Trophoblast cell (in vitro differentiated cells and primary cell): ENCODE measurements around the gene CGAS. TPM values are rescaled to one million over a fixed set of nuclear protein-coding genes. Genes with fewer than 3 reads are reported as not detected.
A peak's percentile ranks its signal among the peaks of the same experiment; 100 is the strongest.

Source experiments
- DNase-seq, 2 donors: peaks; one replicate each; pipeline ENCODE4 v3.0.0-alpha.2; 2016
- H2AFZ ChIP-seq: 2 replicates; pipeline ENCODE4 v1.6.1; 2013; ENCODE audit warnings: low read length, moderate library complexity, mild to moderate bottlenecking; ENCODE audit not compliant: insufficient read depth, poor library complexity
- H2AK5ac ChIP-seq: 2 replicates; pipeline ENCODE4 v1.6.1; 2013; ENCODE audit warnings: mild to moderate bottlenecking, low read length
- H2BK120ac ChIP-seq: 2 replicates; pipeline ENCODE4 v1.6.1; 2013; ENCODE audit warnings: low read length, mild to moderate bottlenecking, moderate library complexity; ENCODE audit not compliant: insufficient read depth, poor library complexity
- H2BK12ac ChIP-seq: 2 replicates; pipeline ENCODE4 v1.6.1; 2013; ENCODE audit warnings: mild to moderate bottlenecking, low read length, moderate library complexity
- H2BK5ac ChIP-seq: 2 replicates; pipeline ENCODE4 v1.6.1; 2013; ENCODE audit warnings: low read length, low read depth, moderate library complexity, mild to moderate bottlenecking; ENCODE audit not compliant: poor library complexity
- H3K14ac ChIP-seq: 2 replicates; pipeline ENCODE4 v1.6.1; 2013; ENCODE audit warnings: mild to moderate bottlenecking, low read length
- H3K18ac ChIP-seq: 2 replicates; pipeline ENCODE4 v1.6.1; 2013; ENCODE audit warnings: mild to moderate bottlenecking, low read length
- H3K23ac ChIP-seq: 2 replicates; pipeline ENCODE4 v1.6.1; 2013; ENCODE audit warnings: low read length
- H3K27ac ChIP-seq: 2 replicates; pipeline ENCODE4 v1.5.1; 2013; ENCODE audit warnings: low read depth, mild to moderate bottlenecking, inconsistent platforms, low read length, moderate library complexity
- H3K27me3 ChIP-seq: 2 replicates; pipeline ENCODE4 v1.6.1; 2013; ENCODE audit warnings: inconsistent platforms, mild to moderate bottlenecking, low read length, moderate library complexity; ENCODE audit not compliant: insufficient read depth
- H3K36me3 ChIP-seq, 2 experiments: 1 replicate in 1 of 2; 2 replicates in 1 of 2; pipeline ENCODE4 v1.6.1; 2013; ENCODE audit warnings: low read length in 2 of 2, mild to moderate bottlenecking in 2 of 2, moderate library complexity in 1 of 2; ENCODE audit not compliant: insufficient read depth in 2 of 2, control insufficient read depth in 1 of 2
- H3K4ac ChIP-seq: 2 replicates; pipeline ENCODE4 v1.6.1; 2013; ENCODE audit warnings: low read depth, mild to moderate bottlenecking, low read length, moderate library complexity
- H3K4me1 ChIP-seq, 2 experiments: 1 replicate in 1 of 2; 2 replicates in 1 of 2; pipeline ENCODE4 v1.6.1; 2013; ENCODE audit warnings: low read length in 2 of 2, mild to moderate bottlenecking in 2 of 2, moderate library complexity in 1 of 2; ENCODE audit not compliant: insufficient read depth in 2 of 2, control insufficient read depth in 1 of 2
- H3K4me2 ChIP-seq: 2 replicates; pipeline ENCODE4 v1.6.1; 2013; ENCODE audit warnings: inconsistent platforms, mild to moderate bottlenecking, low read length, moderate library complexity
- H3K4me3 ChIP-seq: 2 replicates; pipeline ENCODE4 v1.5.1; 2013; ENCODE audit warnings: mild to moderate bottlenecking, low read depth, low read length, inconsistent platforms
- H3K79me1 ChIP-seq: one replicate; pipeline ENCODE4 v1.6.1; 2013; ENCODE audit warnings: low read length
- H3K79me2 ChIP-seq: 2 replicates; pipeline ENCODE4 v1.6.1; 2013; ENCODE audit warnings: low read length, mild to moderate bottlenecking; ENCODE audit not compliant: control insufficient read depth, insufficient read depth, poor library complexity
- H3K9ac ChIP-seq: 2 replicates; pipeline ENCODE4 v1.6.1; 2013; ENCODE audit warnings: mild to moderate bottlenecking, low read length
- H3K9me3 ChIP-seq: 2 replicates; pipeline ENCODE4 v1.6.1; 2013; ENCODE audit warnings: low read depth, mild to moderate bottlenecking, control low read depth, inconsistent platforms, low read length; ENCODE audit not compliant: insufficient read depth
- H4K12ac ChIP-seq: 2 replicates; pipeline ENCODE4 v1.6.1; 2013; ENCODE audit warnings: low read depth, mild to moderate bottlenecking, low read length, moderate library complexity
- H4K8ac ChIP-seq: 2 replicates; pipeline ENCODE4 v1.6.1; 2013; ENCODE audit warnings: low read depth, mild to moderate bottlenecking, low read length, moderate library complexity
- H4K91ac ChIP-seq: one replicate; pipeline ENCODE4 v1.6.1; 2013; ENCODE audit warnings: low read depth, mild to moderate bottlenecking, low read length, moderate library complexity
- WGBS: extraction: QIAGEN DNeasy Blood & Tissue Kit; methylation state at CpG from one replicate; pipeline ENCODE4 v1.1.7; 2013; ENCODE audit warnings: missing lambda C conversion rate; ENCODE audit not compliant: insufficient read length, insufficient coverage; ENCODE audit errors: extremely low coverage; 5-methylcytosine and 5-hydroxymethylcytosine counted together
- polyA plus RNA-seq: library from polyadenylated mRNA; stranded (reverse); fragments of 200-250 nt; gene quantifications from 2 replicates; pipeline ENCODE4 v1.2.3, GENCODE V29; 2013

CGAS gene
- 0.16 and 0.19 TPM in 2 replicates for polyA plus RNA-seq

DNA sequence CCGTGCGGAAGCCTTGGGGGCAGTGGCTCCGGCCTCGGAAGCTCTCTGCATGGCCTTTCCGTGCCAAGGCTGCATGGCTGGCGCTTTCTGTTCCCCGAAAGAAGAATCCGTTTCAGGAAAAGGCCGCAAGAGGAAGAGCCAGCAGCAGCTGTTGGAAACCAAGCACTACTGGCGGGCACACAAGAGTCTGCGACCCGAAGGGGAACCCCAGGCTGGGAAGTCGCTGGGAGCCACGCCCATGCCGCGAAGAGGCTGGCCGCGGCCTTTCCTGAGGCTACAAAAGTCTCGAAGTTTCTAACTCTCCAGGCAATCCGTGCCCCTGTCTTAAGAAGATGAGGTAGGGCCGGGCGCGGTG is at the start of gene CGAS:
TSS of gene CGAS (minus strand) at position 191 of the 355 bp plus-strand sequence. CDS start at position 75, 116 bp downstream.
- Histone ChIP-seq H4K91ac (no peak within 1 kb of the TSS), H3K4me1 (no peaks in the 10 kb centered on the region), H3K36me3 (no peaks in the 10 kb centered on the region), H2AK5ac (no peak within 1 kb of the TSS), H4K12ac (no peak within 1 kb of the TSS), H3K4me2 (peak within 1 kb of the TSS; percentile 44), H3K4ac (no peak within 1 kb of the TSS), H2BK120ac (no peak within 1 kb of the TSS), H3K23ac (no peak within 1 kb of the TSS), H3K79me2 (no peaks in the 10 kb centered on the region), H3K14ac (no peak within 1 kb of the TSS), H4K8ac (no peak within 1 kb of the TSS), H2AFZ (no peak within 1 kb of the TSS), H3K9ac (no peak within 1 kb of the TSS), H3K27ac (no peak within 1 kb of the TSS), H3K18ac (no peak within 1 kb of the TSS), H3K27me3 (no peaks in the 10 kb centered on the region), H2BK12ac (no peak within 1 kb of the TSS), H3K4me3 (peak within 1 kb of the TSS; percentile 62), H3K79me1 (no peaks in the 10 kb centered on the region), H3K9me3 (no peaks in the 10 kb centered on the region), H2BK5ac (no peak within 1 kb of the TSS)
- DNase-seq = peak; percentile 38 to 61
- WGBS = no CpG with 5 or more reads among the region's 23 CpGs

DNA sequence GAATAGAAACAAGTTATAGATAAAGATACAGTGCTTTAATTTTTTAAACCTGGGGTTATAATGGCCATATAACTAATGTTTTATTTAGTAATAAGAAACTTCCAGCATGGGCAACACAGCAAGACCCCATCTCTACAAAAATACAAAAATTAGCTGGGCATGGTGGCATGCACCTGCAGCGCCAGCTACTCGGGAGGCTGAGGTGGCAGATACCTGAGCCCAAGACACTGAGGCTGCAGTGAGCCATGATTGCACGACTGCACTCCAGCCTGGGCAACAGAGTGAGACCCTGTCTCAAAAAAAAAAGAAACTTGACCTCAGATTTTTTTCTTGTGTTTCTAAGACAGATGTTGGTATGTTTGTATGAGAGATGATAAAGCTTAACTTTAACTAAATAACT is 45.8 kb upstream of the CGAS start:
- H4K8ac ChIP-seq = no peak overlapping the region
- WGBS = no CpG with 5 or more reads among the region's 3 CpGs
- H4K91ac ChIP-seq = no peak overlapping the region
- H3K4me3 ChIP-seq = no peak overlapping the region
- no peak overlapping the region for H3K4me2 ChIP-seq
- no peak overlapping the region for H2AFZ ChIP-seq
- H3K4ac ChIP-seq = no peak overlapping the region
- DNase-seq = no peak
- peaks cover 4 to 9% of the 10 kb centered on the region in 2 experiments for H3K36me3 ChIP-seq
- H3K4me1 ChIP-seq = no peaks in the 10 kb centered on the region
- H4K12ac ChIP-seq = no peak overlapping the region
- H3K27me3 ChIP-seq = no peaks in the 10 kb centered on the region
- H3K14ac ChIP-seq = no peak overlapping the region
- no peaks in the 10 kb centered on the region for H3K79me2 ChIP-seq
- no peak overlapping the region for H2BK120ac ChIP-seq
- no peaks in the 10 kb centered on the region for H3K9me3 ChIP-seq
- H2BK5ac ChIP-seq = no peak overlapping the region
- H3K23ac ChIP-seq = no peak overlapping the region
- no peak overlapping the region for H2BK12ac ChIP-seq
- H2AK5ac ChIP-seq = no peak overlapping the region
- H3K18ac ChIP-seq = no peak overlapping the region
- no peak overlapping the region for H3K27ac ChIP-seq
- no peaks in the 10 kb centered on the region for H3K79me1 ChIP-seq
- H3K9ac ChIP-seq = no peak overlapping the region

DNA sequence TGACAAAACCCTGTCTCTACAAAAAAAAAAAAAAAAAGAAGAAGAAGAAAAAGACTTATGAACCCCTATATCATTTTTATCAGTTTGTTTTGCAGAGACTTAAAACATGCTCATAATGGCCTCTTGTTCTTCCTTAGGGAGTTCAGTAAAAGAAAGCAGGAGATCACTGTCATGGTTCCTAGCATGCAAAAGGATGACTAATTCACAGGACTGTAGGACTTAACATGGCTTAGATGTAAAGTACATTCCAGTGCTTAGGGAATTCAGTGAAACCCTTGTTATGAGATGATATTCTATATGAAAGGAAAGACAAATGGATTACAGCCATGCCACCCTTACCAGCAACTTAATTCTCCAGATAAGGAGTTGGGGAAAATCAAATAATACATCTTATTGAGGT is 39.3 kb upstream of the CGAS start:
- H3K9ac ChIP-seq = no peak overlapping the region
- no peak overlapping the region for H3K27ac ChIP-seq
- H4K91ac ChIP-seq = no peak overlapping the region
- no peak overlapping the region for H3K4me2 ChIP-seq
- no peak overlapping the region for H4K12ac ChIP-seq
- no peak overlapping the region for H2AK5ac ChIP-seq
- no peak overlapping the region for H2BK12ac ChIP-seq
- no peak overlapping the region for H3K4ac ChIP-seq
- H2BK5ac ChIP-seq = no peak overlapping the region
- H3K14ac ChIP-seq = no peak overlapping the region
- H2BK120ac ChIP-seq = no peak overlapping the region
- H4K8ac ChIP-seq = no peak overlapping the region
- H3K79me2 ChIP-seq = no peaks in the 10 kb centered on the region
- H3K23ac ChIP-seq = no peak overlapping the region
- H3K18ac ChIP-seq = no peak overlapping the region
- H3K27me3 ChIP-seq = no peaks in the 10 kb centered on the region
- DNase-seq = no peak
- H3K36me3 ChIP-seq = peaks cover 16 to 20% of the 10 kb centered on the region in 2 experiments
- H3K79me1 ChIP-seq = no peaks in the 10 kb centered on the region
- no peak overlapping the region for H3K4me3 ChIP-seq
- H2AFZ ChIP-seq = no peak overlapping the region
- H3K4me1 ChIP-seq = no peaks in the 10 kb centered on the region
- H3K9me3 ChIP-seq = no peaks in the 10 kb centered on the region

DNA sequence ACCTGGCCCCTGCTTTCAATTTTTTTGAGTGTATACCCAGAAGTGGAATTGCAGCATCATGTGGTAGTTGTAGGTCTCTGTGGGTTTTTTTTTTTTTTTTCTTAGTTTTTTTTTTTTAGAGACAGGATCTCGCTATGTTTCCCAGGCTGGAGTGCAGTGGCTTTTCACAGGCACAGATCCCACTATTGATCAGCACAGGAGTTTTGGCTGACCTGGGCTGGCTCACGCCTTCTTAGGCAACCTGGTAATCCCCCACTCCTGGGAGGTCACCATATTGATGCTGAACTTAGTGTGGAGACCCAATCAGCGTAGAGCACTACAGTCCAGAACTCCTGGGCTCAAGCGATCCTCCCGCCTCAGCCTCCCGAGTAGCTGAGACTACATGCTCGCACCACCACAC is 35.4 kb upstream of the CGAS start:
- Histone ChIP-seq H3K9ac (no peak overlapping the region), H3K4me1 (no peaks in the 10 kb centered on the region), H3K18ac (no peak overlapping the region), H3K14ac (no peak overlapping the region), H4K91ac (no peak overlapping the region), H4K8ac (no peak overlapping the region), H3K27me3 (no peaks in the 10 kb centered on the region), H2AFZ (no peak overlapping the region), H2BK5ac (no peak overlapping the region), H3K23ac (no peak overlapping the region), H3K79me1 (no peaks in the 10 kb centered on the region), H4K12ac (no peak overlapping the region), H2AK5ac (no peak overlapping the region), H3K79me2 (no peaks in the 10 kb centered on the region), H3K4me2 (no peak overlapping the region), H3K36me3 (peaks cover 19 to 21% of the 10 kb centered on the region in 2 experiments), H3K4me3 (no peak overlapping the region), H2BK12ac (no peak overlapping the region), H3K9me3 (no peaks in the 10 kb centered on the region), H2BK120ac (no peak overlapping the region), H3K27ac (no peak overlapping the region), H3K4ac (no peak overlapping the region)
- DNase-seq = no peak
- no CpG with 5 or more reads among the region's 7 CpGs for WGBS
